ENCODE results near the gene SRSF3. TPM values are rescaled to one million over a fixed set of nuclear protein-coding genes. Genes with fewer than 3 reads are reported as not detected.

The SRSF3 gene
- total RNA-seq, 1 donor from 2014 or later = 58.7 TPM

DNA sequence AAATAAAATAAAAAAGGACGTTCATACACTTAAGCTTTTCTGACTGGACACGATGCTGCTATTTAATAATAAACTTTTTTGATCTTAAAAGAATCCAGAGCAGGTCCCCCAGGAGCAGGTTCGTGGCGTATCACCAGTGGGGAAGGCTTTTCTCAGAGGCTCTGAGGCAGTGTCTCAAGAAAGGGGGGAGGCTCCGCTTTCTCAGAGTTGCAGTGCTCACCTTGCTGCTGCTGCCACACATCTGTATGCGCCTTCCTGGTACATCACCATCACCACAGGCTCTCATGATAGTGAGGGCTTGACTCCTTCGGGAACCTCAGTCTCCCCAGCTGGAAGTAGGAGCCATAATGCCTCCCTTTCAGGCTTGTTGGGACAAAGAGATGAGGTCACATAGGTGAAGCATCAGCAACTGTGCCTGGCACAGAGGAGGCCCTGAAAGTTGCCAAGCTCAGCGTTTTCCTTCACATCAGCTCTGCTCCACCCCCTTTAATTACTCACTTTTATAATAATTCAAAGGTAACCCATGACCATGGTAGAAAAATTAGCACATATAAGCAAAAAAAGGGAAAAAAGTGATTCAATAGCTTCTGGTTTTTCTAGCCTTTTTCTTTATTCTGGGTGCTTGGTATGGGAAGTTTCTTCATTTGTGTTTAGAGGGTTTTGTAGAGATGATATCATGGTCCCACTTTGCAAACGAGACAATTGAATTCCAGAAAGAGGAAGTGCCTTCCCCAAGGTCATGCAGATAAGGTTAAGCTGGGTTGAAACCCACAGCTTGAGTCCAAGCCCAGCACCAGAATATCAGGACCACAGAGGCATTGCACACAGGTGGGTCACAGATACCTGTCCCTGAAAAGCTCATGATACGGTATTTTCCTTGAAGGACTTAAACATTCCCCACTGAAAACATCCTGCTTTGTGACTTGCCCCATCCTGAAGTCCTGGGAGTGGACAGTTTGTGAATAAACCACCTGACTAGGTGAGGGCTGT lies 24.5 kb downstream of the SRSF3 start:
- ATAC-seq (no peak), DNase-seq (ENCODE audit: low spot score) (peak; percentile 39)

DNA sequence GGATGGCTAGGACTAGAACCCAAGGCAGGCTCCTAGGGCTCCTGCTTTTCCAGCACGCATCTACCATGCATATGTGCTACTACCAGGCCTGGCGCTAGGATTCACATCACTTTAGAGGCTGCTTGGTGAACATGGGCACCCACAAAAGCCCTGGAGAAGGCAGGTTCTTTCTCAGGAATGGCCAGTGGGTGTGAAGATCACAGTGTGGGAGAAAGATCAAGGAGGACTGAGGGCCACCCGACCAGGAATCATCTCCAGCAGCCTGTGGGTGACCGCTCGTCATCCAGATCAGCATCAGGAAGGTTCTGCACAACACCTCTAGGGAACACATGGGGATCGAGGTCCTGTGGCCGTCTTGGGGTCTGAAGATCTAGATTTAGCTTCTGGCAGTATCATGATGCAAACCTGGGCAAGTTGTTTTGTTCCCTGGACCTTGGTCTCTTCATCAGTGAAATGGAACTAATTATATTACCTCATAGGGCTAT lies 27.3 kb downstream of the SRSF3 start:
- no peak for ATAC-seq

DNA sequence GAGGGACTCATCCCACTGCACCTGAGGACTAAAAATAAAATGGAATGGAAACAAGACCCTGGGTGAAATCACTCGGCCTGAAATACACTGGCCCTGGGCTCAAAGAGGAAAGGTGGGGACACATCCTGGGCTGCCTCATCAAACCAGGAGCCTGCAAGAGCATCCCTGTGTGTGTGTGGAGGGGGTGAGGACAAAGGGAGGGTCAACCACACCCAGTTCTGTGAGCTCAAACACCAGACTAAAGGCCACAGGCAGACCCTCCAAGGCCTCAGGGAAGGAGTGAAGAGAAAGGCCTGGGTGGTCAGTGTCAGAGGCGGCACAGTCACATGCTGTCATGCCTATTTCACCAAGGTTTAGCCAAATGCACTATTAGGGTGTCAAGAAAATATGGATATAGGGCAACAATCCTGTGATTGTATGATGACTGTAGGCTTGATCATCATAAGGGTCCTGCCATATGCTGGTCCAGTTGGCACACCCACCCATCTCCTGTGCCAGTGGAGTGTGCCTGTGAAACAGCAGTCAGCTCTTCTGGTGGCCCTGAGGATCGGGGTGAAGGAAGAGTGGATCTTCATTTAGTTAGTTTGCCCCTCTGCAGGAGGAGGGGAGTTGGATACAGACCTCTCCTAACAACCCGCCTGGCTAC lies 28.9 kb downstream of the SRSF3 start:
- no peak for ATAC-seq
- DNase-seq (ENCODE audit: low spot score) = no peak

More for the DNA sequence above, 27.3 kb downstream of the SRSF3 start:
- DNase-seq (ENCODE audit: low spot score) = peak; percentile 42

DNA sequence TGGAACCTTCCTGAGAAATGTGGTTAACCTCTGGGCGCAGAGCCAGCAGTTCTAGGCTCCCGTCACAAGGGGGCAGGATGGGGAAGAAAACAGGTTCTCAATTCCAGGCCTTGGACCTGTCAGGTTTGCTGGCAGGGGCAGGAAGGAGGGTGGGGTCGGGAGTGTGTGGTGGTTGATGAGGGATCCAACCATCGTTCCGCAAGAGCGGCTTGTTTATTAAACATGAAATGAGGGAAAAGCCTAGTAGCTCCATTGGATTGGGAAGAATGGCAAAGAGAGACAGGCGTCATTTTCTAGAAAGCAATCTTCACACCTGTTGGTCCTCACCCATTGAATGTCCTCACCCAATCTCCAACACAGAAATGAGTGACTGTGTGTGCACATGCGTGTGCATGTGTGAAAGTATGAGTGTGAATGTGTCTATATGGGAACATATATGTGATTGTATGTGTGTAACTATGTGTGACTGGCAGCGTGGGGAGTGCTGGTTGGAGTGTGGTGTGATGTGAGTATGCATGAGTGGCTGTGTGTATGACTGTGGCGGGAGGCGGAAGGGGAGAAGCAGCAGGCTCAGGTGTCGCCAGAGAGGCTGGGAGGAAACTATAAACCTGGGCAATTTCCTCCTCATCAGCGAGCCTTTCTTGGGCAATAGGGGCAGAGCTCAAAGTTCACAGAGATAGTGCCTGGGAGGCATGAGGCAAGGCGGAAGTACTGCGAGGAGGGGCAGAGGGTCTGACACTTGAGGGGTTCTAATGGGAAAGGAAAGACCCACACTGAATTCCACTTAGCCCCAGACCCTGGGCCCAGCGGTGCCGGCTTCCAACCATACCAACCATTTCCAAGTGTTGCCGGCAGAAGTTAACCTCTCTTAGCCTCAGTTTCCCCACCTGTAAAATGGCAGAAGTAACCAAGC lies 29.6 kb downstream of the SRSF3 start:
- DNase-seq (ENCODE audit: low spot score) (peak; percentile 90), ATAC-seq (peak; percentile 91)

DNA sequence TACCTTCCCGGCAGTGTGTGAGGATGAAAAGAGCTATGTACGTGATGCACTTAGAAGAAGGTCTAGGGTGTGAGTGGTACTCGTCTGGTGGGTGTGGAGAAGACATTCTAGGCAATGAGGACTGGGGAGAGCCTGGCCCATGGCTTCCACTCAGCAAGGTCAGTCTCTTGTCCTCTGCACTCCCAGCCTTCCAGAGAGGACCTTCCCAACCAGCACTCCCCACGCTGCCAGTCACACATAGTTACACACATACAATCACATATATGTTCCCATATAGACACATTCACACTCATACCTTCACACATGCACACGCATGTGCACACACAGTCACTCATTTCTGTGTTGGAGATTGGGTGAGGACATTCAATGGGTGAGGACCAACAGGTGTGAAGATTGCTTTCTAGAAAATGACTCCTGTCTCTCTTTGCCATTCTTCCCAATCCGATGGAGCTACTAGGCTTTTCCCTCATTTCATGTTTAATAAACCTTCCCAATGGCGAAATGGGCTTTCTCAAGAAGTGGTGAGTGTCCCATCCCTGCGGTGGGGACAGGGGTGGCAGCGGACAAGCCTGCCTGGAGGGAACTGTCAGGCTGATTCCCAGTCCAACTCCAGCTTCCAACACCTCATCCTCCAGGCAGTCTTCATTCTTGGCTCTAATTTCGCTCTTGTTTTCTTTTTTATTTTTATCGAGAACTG lies 30.4 kb downstream of the SRSF3 start:
- ATAC-seq (no peak), DNase-seq (ENCODE audit: low spot score) (peak; percentile 33)

DNA sequence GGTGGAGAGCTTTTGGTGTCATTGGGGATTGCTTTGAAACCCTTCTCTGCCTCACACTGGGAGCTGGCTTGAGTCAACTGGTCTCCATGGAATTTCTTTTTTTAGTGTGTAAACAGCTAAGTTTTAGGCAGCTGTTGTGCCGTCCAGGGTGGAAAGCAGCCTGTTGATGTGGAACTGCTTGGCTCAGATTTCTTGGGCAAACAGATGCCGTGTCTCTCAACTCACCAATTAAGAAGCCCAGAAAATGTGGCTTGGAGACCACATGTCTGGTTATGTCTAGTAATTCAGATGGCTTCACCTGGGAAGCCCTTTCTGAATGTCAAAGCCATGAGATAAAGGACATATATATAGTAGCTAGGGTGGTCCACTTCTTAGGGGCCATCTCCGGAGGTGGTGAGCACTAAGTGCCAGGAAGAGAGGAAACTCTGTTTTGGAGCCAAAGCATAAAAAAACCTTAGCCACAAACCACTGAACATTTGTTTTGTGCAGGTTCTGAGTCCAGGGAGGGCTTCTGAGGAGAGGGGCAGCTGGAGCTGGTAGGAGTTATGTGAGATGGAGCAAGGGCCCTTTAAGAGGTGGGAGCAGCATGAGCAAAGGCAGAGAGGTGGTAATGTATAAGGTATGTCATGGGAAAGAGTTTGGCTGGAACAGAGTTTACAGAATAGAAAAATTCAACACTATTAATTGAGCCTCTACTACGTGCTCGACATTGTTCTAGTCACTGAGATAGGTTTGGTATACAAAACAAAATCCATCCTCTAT lies 31.2 kb downstream of the SRSF3 start:
- ATAC-seq = peak; percentile 8
- DNase-seq (ENCODE audit: low spot score) = no peak

DNA sequence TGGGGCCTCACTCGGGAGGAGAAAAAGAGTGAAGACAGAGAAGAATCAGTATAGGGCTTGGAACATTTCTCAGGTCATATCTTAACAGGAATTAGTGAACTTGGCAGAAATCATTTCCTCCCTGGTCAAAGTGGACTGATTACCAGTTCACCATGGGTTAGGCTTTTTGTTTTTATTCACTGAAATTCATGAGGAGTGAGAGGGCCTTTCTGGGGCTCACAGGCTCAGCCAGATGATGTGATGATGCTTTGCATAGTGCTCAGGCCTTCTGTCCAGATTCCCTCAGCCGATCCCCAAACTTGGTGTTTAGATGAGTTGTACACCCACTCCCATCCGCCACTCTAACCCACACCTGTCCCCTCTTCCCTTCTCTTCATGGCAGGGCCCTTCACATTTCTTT lies 32.5 kb downstream of the SRSF3 start:
- DNase-seq (ENCODE audit: low spot score) (no peak), ATAC-seq (no peak)

DNA sequence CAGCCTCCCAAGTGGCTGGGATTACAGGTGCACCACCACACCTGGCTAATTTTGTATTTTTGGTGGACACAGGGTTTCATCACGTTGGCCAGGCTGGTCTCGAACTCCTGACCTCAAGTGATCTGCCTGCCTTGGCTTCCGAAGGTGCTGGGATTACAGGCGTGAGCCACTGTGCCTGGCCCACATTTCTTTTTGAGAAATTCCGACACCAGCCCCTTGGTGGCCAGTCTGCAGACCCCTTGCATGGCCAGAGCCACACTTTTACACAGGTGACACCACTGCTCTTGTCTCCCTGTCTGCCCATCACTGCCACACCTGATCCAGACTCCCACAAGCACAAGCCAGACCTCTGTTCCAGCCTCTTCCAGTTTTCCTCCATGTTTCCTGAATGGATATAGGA lies 33.0 kb downstream of the SRSF3 start:
- ATAC-seq = no peak

DNA sequence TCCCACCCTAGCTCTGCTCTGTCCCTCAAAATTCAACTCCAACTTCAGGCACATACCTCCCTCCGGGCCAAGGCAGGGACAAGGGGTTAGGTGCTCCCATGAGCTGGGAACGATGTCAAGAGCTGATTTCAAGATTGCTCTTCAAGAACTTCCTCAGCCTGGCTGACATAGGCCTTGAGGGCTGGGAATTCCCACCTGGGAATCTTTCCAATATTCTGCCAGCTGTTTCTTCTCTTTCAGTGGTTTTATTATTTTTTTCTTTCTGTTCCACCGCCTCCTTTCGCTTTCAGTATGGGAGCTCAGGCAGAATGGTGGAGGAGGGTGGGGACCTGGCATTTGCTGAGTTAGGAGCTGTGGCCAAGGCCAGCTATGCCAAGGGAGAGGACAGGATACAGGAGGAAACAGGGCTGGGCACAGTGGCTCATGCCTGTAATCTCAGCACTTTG lies 33.7 kb downstream of the SRSF3 start:
- peak; percentile 51 for ATAC-seq
- DNase-seq (ENCODE audit: low spot score) = no peak

More for the DNA sequence above, 33.0 kb downstream of the SRSF3 start:
- DNase-seq (ENCODE audit: low spot score) = no peak

DNA sequence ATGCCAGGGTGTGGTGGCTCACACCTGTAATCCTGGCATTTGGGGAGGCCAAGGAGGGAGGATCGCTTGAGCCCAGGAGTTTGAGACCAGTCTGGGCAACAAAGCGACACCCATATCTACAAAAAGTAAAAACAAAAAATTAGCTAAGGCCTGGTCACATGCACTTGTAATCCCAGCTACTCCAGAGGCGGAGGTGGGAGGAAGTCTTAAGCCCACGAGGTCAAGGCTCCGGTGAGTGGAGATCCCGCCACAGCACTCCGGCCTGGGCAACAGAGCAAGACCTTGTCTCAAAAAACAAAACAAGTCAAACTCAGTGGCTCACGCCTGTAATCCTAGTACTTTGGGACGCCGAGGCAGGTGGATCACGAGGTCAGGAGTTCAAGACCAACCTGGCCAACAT lies 35.6 kb downstream of the SRSF3 start:
- DNase-seq (ENCODE audit: low spot score) = no peak
- ATAC-seq = no peak

DNA sequence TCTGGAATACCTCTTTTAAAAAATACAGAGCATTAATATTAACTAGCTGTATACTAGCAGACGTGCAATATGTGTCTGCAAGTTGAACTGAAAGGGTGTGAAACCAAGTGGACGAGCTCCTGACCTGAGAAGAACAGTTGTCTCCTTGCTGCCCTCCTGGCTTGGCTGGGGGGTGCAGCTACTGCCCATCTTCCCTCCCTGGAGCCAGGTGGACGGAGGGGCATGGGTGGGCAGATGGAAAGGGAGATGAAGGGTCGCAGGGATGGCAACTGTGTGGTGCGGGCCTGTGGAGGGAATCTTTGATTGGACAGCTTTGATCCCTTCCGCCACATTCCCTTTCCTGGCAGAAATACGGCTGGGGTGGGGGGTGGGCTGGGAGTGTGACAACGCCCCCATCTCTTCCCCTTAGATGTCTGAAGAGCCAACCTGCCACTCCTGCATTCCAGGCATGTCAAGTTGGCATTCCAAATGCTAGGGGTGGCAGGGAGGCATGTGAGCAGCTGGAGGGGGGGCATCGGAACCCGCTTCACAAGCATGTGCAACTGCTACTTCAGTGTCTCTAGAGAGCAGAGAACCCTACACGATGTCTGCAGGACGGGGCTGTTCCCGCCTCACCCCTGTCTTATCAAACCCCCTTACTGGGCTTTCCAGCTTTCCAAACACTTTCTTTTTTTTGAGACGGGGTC lies 37.3 kb downstream of the SRSF3 start:
- DNase-seq (ENCODE audit: low spot score) (no peak), ATAC-seq (no peak)

DNA sequence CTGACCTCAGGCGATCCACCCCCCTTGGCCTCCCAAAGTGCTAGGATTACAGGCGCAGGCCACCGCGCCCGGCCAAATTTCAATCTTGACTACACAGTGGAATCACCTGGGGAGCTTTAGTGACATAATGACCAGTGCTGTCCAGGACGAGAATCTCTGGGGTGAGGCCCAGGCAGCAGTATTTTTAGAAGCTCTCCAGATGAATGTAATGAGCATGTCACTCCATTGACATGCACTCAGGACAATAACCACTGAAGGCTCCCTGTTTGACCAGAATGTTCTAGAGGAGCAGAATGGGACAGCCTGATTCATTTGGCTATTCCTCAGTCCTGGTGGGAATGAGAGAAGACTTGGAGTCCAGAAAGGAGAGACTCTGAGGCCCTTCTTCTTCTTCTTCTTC lies 39.2 kb downstream of the SRSF3 start:
- no peak for ATAC-seq

DNA sequence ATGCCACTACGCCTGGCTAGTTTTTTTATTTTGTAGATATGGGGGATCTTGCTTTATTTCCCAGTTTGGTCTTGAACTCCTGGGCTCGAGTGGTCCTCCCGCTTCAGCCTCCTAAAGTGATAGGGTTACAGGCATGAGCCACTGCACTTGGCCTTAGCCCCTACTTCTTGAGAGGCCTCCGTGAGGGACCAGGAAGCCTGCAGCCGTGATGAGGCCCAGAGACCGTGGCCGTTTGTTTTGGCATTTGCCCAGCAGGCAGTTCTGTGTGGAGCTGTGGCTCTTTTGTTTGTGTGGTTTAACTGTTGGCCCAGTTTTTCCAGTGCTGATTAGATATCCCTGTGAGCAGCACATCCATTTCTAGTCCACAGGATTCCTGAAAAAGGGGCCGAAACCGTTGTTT lies 39.8 kb downstream of the SRSF3 start:
- ATAC-seq = peak; percentile 93
- peak; percentile 81 for DNase-seq (ENCODE audit: low spot score)

More for the DNA sequence above, 39.2 kb downstream of the SRSF3 start:
- no peak for DNase-seq (ENCODE audit: low spot score)

DNA sequence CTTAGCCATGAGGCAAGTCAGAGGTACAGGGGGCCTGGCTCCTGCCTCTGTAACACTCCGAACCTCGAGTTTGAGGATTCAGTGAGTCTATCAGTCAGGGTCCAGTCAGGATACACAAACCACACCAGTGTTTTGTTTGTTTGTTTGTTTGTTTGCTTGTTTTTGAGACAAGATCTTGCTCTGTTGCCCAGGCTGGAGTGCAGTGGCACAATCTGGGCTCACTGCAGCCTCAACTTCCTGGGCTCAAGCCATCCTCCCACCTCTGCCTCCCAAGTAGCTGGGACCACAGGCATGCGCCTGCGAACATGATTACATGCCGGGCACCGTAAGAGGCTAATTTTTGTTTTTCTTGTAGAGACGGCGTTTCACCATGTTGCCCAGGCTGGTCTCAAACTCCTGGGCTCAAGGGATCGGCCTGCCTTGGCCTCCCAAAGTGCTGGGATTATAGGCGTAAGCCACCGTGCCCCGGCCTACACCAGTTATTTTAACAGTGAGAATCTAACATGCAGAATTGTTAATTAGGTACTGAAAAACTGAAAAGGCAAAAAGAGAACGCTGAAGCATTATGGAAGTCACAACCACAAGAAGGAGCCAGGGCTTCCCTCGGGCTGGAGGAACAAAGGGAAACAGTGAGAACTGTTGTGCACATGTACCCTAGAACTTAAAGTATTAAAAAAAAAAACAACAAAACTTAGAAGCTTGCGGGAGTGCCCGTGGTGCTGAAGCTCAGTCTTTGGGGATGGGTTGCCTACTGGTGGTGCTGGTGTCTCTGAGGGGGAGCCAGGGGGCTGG lies 40.4 kb downstream of the SRSF3 start:
- no peak for DNase-seq (ENCODE audit: low spot score)

DNA sequence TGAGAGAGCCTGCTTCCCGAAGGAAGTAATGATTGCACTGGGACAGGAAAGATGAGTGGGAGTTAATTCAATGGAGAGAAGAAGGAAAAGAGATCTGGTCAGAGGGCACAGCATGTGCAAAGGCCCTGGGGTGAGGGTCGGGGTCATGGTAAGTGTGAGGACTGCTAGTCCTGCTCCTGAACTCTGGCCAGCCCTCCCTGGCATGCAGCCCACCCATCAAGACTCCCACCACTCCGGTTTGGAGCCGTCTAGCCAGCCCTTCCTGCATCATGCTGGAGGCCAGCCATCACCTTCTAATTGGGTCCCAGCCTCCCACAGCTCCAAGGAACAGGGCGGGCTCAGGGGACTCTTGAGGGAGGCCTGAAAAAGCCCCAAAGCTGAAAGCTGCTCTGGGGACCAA lies 42.1 kb downstream of the SRSF3 start:
- DNase-seq (ENCODE audit: low spot score) = no peak

More for the DNA sequence above, 40.4 kb downstream of the SRSF3 start:
- ATAC-seq = no peak

DNA sequence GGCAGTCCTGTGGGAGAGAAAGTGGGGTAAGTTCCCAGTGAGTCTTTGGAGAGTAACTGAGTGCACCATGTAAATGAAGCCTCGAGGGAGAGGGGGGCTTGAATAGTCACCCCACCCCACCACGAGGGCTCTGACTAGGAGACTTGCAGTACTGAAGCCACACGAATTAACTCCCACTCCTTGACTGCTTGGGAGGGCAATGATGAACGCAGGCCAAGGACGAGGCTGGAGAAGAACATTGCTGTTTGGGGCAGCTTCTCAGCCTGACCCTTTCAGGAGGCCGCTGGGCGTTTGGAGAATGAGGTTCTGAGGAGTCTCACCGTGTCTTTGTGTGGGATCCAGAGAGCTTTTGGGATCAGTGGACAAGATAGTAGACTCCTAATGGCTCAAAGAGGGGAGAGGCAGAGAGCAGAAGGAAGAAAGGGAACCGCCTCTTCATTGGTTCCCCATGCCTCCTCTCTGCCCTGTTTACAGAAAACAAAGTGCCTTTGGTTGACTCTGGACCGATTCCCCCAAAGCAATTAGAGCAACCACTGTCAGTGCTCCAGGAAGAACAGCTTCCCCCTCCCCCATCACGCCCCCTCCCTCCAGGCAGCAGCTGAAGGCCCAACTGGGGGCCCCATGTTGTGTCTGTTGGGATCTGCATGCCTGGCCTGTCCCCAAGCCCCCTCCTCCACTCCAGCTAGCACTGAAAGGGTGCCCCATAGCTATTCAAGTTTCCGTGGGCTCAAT lies 42.7 kb downstream of the SRSF3 start:
- ATAC-seq = no peak

More for the DNA sequence above, 42.1 kb downstream of the SRSF3 start:
- no peak for ATAC-seq

DNA sequence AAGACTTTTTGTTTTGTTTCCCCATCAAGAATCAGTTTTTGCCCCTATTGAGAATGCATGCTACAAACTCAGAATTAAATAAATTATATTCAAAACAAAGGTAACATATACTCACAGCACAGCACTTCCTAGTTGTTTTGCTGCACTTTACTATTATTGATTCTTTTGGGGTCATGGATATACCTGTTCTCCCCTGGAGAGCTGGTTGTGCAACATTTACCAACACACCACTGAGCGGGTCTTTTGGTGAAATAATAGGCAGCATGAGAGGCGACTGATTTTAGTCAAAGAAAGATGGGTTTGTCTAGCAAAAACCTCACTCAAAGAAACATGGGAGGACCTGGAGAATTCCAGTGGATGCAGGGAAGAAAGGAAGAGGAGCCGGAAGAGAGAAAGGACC lies 44.4 kb downstream of the SRSF3 start:
- no peak for DNase-seq (ENCODE audit: low spot score)
- no peak for ATAC-seq

More for the DNA sequence above, 42.7 kb downstream of the SRSF3 start:
- no peak for DNase-seq (ENCODE audit: low spot score)

Data from left lobe of liver (tissue), 2 donors.